ENCODE measurements around the gene MFN1.

Gene MFN1

GRCh38 chr3:179348325-179349013 is 960 bp downstream of the MFN1 start:
- DNase-seq: no peak

GRCh38 chr3:179355996-179356395 is 8.5 kb downstream of the MFN1 start:
- no peak for DNase-seq

- DNase-seq: no peak
These were observed 15.8 kb downstream of the MFN1 start for GRCh38 chr3:179363332-179363731.

GRCh38 chr3:179369621-179370020 is 22.1 kb downstream of the MFN1 start:
- no peak for DNase-seq

GRCh38 chr3:179373938-179374337 is 26.4 kb downstream of the MFN1 start:
- DNase-seq: no peak

- DNase-seq: no peak
These were observed 27.8 kb downstream of the MFN1 start for GRCh38 chr3:179375091-179375999.

- DNase-seq: no peak
These were observed 29.0 kb downstream of the MFN1 start for GRCh38 chr3:179376474-179376873.

GRCh38 chr3:179391906-179392305 is 44.4 kb downstream of the MFN1 start:
- no peak for DNase-seq

- DNase-seq: no peak
These were observed 51.2 kb downstream of the MFN1 start for GRCh38 chr3:179398574-179399231.

- no peak for DNase-seq
These were observed 54.1 kb downstream of the MFN1 start for GRCh38 chr3:179401561-179401960.

- DNase-seq: no peak
These were observed 55.5 kb downstream of the MFN1 start for GRCh38 chr3:179402963-179403362.

GRCh38 chr3:179404307-179404706 is 56.8 kb downstream of the MFN1 start:
- DNase-seq: no peak

GRCh38 chr3:179410331-179410730 is 62.8 kb downstream of the MFN1 start:
- DNase-seq: no peak

- no peak for DNase-seq
These were observed 63.5 kb downstream of the MFN1 start for GRCh38 chr3:179410999-179411398.

GRCh38 chr3:179414804-179415203 is 67.3 kb downstream of the MFN1 start:
- DNase-seq: no peak

- no peak for DNase-seq
These were observed 67.9 kb downstream of the MFN1 start for GRCh38 chr3:179415377-179415776.

GRCh38 chr3:179416681-179417080 is 69.2 kb downstream of the MFN1 start:
- DNase-seq: no peak

GRCh38 chr3:179418610-179419009 is 71.1 kb downstream of the MFN1 start:
- DNase-seq: no peak

- no peak for DNase-seq
These were observed 74.0 kb downstream of the MFN1 start for GRCh38 chr3:179421500-179421899.

GRCh38 chr3:179425075-179425474 is 77.6 kb downstream of the MFN1 start:
- DNase-seq: no peak

- DNase-seq: no peak
These were observed 81.5 kb downstream of the MFN1 start for GRCh38 chr3:179428876-179429548.

GRCh38 chr3:179430277-179430870 is 82.9 kb downstream of the MFN1 start:
- no peak for DNase-seq

GRCh38 chr3:179432021-179432420 is 84.5 kb downstream of the MFN1 start:
- no peak for DNase-seq

Measured in GOT3 (cell line).